ENCODE data around the gene ZNF436.
"Not testable (repeated sequence)": the region's sequence is repeated elsewhere in the genome, so short reads cannot be mapped to it uniquely, and the experiment has no call there.

Gene ZNF436

GRCh38 chr1:23392125-23392855 is 22.7 kb upstream of the ZNF436 start:
- no peak for DNase-seq

- DNase-seq, result no peak
These were observed 20.2 kb upstream of the ZNF436 start for GRCh38 chr1:23389837-23390321.

- no peak for DNase-seq
These were observed 17.9 kb upstream of the ZNF436 start for GRCh38 chr1:23387494-23387893.

- no peak for DNase-seq
These were observed 15.5 kb upstream of the ZNF436 start for GRCh38 chr1:23385119-23385621.

- DNase-seq, result no peak
These were observed 14.8 kb upstream of the ZNF436 start for GRCh38 chr1:23384312-23385058.

GRCh38 chr1:23383577-23384311 is 14.1 kb upstream of the ZNF436 start:
- DNase-seq, result no peak

- no peak for DNase-seq
These were observed 11.7 kb upstream of the ZNF436 start for GRCh38 chr1:23381233-23381885.

GRCh38 chr1:23380719-23381118 is 11.1 kb upstream of the ZNF436 start:
- DNase-seq, result no peak

GRCh38 chr1:23380236-23380635 is 10.6 kb upstream of the ZNF436 start:
- not testable (repeated sequence) for DNase-seq

GRCh38 chr1:23376890-23377811 is 7.5 kb upstream of the ZNF436 start:
- no peak for DNase-seq

- DNase-seq, result not testable (repeated sequence)
These were observed 4.6 kb upstream of the ZNF436 start for GRCh38 chr1:23374079-23374735.

GRCh38 chr1:23371987-23372880 is 2.6 kb upstream of the ZNF436 start:
- no peak for DNase-seq

- no peak for DNase-seq
These were observed 1.3 kb upstream of the ZNF436 start for GRCh38 chr1:23370709-23371584.

- no peak for DNase-seq
These were observed 683 bp upstream of the ZNF436 start for GRCh38 chr1:23370330-23370708.

GRCh38 chr1:23368562-23369334 is 888 bp downstream of the ZNF436 start:
- peak; percentile 85 for DNase-seq

GRCh38 chr1:23367791-23368561 is 1.7 kb downstream of the ZNF436 start:
- peak; percentile 97 for DNase-seq

GRCh38 chr1:23367451-23367790 is 2.2 kb downstream of the ZNF436 start:
- no peak for DNase-seq
